WTC11 (cell line): ENCODE results near the gene TSPAN32. TPM values are rescaled to one million over a fixed set of nuclear protein-coding genes. Genes with fewer than 3 reads are reported as not detected.
A peak's percentile ranks its signal among the peaks of the same experiment; 100 is the strongest.

Experiments used
- ATAC-seq: fragments of 200-7000 bp; cut with Tn5 transposase; 2 replicates; pipeline ENCODE4 v1.10.0; 2021; ENCODE audit warnings: mild to moderate bottlenecking, moderate library complexity
- CTCF ChIA-PET: fragments of 300-600 bp; sonication (Branson Sonifier 250); formaldehyde crosslinking; loops from one replicate; lab custom pipeline; 2021; ENCODE audit warnings: antibody characterized with exemption; lab: Charles Lee
- POLR2A ChIA-PET: fragments of 350-600 bp; sonication (Branson Sonifier 250); formaldehyde crosslinking; loops from one replicate; lab custom pipeline; 2021; ENCODE audit warnings: antibody characterized with exemption; lab: Charles Lee
- DNase-seq: peaks from one replicate; pipeline ENCODE4 v3.0.0; 2021; ENCODE audit warnings: low spot score
- H3K27ac Mint-ChIP-seq: 2 replicates; pipeline ENCODE4 v1.8.0; 2021; ENCODE audit warnings: mixed read lengths
- H3K27me3 Mint-ChIP-seq: 2 replicates; pipeline ENCODE4 v1.8.0; 2021; ENCODE audit warnings: low read depth, mild to moderate bottlenecking, moderate library complexity, mixed read lengths
- H3K36me3 Mint-ChIP-seq: 2 replicates; pipeline ENCODE4 v1.8.0; 2021; ENCODE audit warnings: mixed read lengths
- H3K4me1 Mint-ChIP-seq: 2 replicates; pipeline ENCODE4 v1.8.0; 2022; ENCODE audit warnings: mixed read lengths
- H3K4me3 Mint-ChIP-seq: 2 replicates; pipeline ENCODE4 v1.8.0; 2021; ENCODE audit warnings: mild to moderate bottlenecking, moderate library complexity, mixed read lengths
- H3K9me3 Mint-ChIP-seq: 2 replicates; pipeline ENCODE4 v1.8.0; 2021; ENCODE audit warnings: mixed read lengths
- CBFB ChIP-seq: sonication (generic); formaldehyde crosslinking; IDR thresholded peaks from 2 replicates; pipeline ENCODE4 v1.8.1; 2022; ENCODE audit warnings: mild to moderate bottlenecking, low read depth, missing genetic modification reagents
- CREB1 ChIP-seq: sonication (generic); formaldehyde crosslinking; IDR thresholded peaks from 2 replicates; pipeline ENCODE4 v1.8.0; 2023; ENCODE audit warnings: mild to moderate bottlenecking, missing genetic modification reagents
- EMX1 ChIP-seq: fragments of 250-450 bp; sonication (Bioruptor Pico); IDR thresholded peaks from 2 replicates; pipeline ENCODE4 v1.8.0; 2021; ENCODE audit warnings: mild to moderate bottlenecking
- FOXK1 ChIP-seq: sonication (generic); formaldehyde crosslinking; IDR thresholded peaks from 2 replicates; pipeline ENCODE4 v1.8.0; 2022; ENCODE audit warnings: mild to moderate bottlenecking, moderate library complexity, missing genetic modification reagents
- FOXP1 ChIP-seq: sonication (generic); formaldehyde crosslinking; IDR thresholded peaks from 2 replicates; pipeline ENCODE4 v1.8.0; 2022; ENCODE audit warnings: missing genetic modification reagents, mild to moderate bottlenecking, moderate library complexity, borderline replicate concordance
- JAZF1 ChIP-seq: fragments of 250-450 bp; sonication (Bioruptor Pico); IDR thresholded peaks from 2 replicates; pipeline ENCODE4 v1.9.0; 2021; ENCODE audit warnings: moderate library complexity, mild to moderate bottlenecking, inconsistent platforms
- NR3C1 ChIP-seq: sonication (generic); formaldehyde crosslinking; conservative IDR thresholded peaks from 2 replicates; pipeline ENCODE4 v1.8.1; 2023; ENCODE audit warnings: low read depth, mild to moderate bottlenecking, missing genetic modification reagents
- RELA ChIP-seq: sonication (generic); formaldehyde crosslinking; IDR thresholded peaks from 2 replicates; pipeline ENCODE4 v1.8.1; 2022; ENCODE audit warnings: missing genetic modification reagents, mild to moderate bottlenecking, borderline replicate concordance
- RORB ChIP-seq: fragments of 250-450 bp; sonication (Bioruptor Pico); IDR thresholded peaks from 2 replicates; pipeline ENCODE4 v1.9.0; 2021; ENCODE audit warnings: mild to moderate bottlenecking
- SP1 ChIP-seq: sonication (generic); formaldehyde crosslinking; conservative IDR thresholded peaks from 2 replicates; pipeline ENCODE4 v1.8.1; 2022; ENCODE audit warnings: missing genetic modification reagents
- ZNF263 ChIP-seq: sonication (generic); formaldehyde crosslinking; IDR thresholded peaks from 2 replicates; pipeline ENCODE4 v1.8.1; 2022; ENCODE audit warnings: low read depth, mild to moderate bottlenecking, moderate library complexity, missing genetic modification reagents
- total RNA-seq: library from RNA; stranded (reverse); gene quantifications from 3 replicates; pipeline ENCODE4 v1.2.3, GENCODE V29; 2021
- TF ChIP-seq, protein P1 (sequence below): sonication (generic); formaldehyde crosslinking; IDR thresholded peaks from 2 replicates; pipeline ENCODE4 v1.8.0; 2022; ENCODE audit warnings: mild to moderate bottlenecking, missing genetic modification reagents
- TF ChIP-seq, protein P2 (sequence below): sonication (generic); formaldehyde crosslinking; IDR thresholded peaks from 2 replicates; pipeline ENCODE4 v1.8.1; 2023; ENCODE audit warnings: mild to moderate bottlenecking, missing genetic modification reagents, moderate library complexity
- TF ChIP-seq, protein P3 (sequence below): sonication (generic); formaldehyde crosslinking; IDR thresholded peaks from 2 replicates; pipeline ENCODE4 v1.8.1; 2022; ENCODE audit warnings: mild to moderate bottlenecking, missing genetic modification reagents, moderate library complexity, borderline replicate concordance
- TF ChIP-seq, protein P4 (sequence below): sonication (generic); formaldehyde crosslinking; IDR thresholded peaks from 2 replicates; pipeline ENCODE4 v1.8.0; 2022; ENCODE audit warnings: mild to moderate bottlenecking, missing genetic modification reagents
- TF ChIP-seq, protein P5 (sequence below): fragments of 250-450 bp; sonication (Bioruptor Pico); IDR thresholded peaks from 2 replicates; pipeline ENCODE4 v2.1.2; 2022; ENCODE audit warnings: mild to moderate bottlenecking, moderate library complexity
- TF ChIP-seq, protein P6 (sequence below): sonication (generic); formaldehyde crosslinking; IDR thresholded peaks from 2 replicates; pipeline ENCODE4 v1.8.1; 2022; ENCODE audit warnings: mild to moderate bottlenecking, moderate library complexity, missing genetic modification reagents

The TSPAN32 gene
- total RNA-seq, 1 experiment from 2014 or later, result not detected

DNA sequence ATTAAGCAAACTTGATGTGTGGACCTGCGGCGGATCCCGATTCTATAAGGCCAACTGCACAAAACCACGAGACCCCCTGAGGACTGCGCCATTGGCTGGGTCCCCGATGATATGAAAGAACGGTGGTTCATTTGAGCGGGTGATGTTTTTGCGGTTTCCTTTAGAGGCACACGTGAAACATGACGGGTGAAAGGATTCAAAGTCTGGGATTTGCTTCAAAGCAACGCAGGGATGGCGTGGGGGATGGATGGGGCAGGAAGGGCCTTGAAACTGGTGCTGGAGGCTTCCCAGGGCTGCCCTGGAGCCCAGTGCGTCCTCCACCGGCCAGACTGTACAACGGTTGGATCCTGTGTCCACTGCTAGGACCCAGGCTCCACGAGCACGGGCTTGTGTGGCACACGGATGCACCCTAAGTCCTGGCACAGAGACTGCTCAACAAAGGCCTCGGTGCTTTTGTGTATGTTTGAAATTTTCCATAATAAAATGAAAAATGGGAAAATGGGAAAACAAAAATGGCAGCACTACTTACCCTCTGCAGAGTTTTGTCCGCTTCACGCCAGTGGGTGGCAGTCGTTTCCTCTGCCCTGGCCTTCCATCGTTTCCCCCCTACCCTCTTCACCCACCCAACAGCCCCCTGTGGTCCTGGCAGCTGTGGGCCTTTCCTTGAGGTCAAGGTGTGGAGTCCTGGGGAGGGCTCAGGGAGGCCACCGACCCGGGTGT is 35.1 kb upstream of the TSPAN32 start:
- Mint-ChIP-seq H3K4me1 (peaks cover 11% of the 10 kb centered on the region), H3K36me3 (no peaks in the 10 kb centered on the region), H3K4me3 (no peak overlapping the region)
- ChIA-PET CTCF (interaction anchor here (0.7 to 2.3 kb wide), 3 partner anchors 39 to 80 kb away, joined by 3 to 7 read pairs (median 4); no protein-coding TSS in a partner anchor), POLR2A (no interaction called here)
- no peak for DNase-seq
- ATAC-seq, result no peak
- TF ChIP-seq, protein P1, sequence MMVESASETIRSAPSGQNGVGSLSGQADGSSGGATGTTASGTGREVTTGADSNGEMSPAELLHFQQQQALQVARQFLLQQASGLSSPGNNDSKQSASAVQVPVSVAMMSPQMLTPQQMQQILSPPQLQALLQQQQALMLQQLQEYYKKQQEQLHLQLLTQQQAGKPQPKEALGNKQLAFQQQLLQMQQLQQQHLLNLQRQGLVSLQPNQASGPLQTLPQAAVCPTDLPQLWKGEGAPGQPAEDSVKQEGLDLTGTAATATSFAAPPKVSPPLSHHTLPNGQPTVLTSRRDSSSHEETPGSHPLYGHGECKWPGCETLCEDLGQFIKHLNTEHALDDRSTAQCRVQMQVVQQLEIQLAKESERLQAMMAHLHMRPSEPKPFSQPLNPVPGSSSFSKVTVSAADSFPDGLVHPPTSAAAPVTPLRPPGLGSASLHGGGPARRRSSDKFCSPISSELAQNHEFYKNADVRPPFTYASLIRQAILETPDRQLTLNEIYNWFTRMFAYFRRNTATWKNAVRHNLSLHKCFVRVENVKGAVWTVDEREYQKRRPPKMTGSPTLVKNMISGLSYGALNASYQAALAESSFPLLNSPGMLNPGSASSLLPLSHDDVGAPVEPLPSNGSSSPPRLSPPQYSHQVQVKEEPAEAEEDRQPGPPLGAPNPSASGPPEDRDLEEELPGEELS (CRISPR knock-in tag), result no peak
- TF ChIP-seq NR3C1, result no peak
- TF ChIP-seq, all 79 proteins: peak for 0
- H3K9me3 Mint-ChIP-seq, result no peaks in the 10 kb centered on the region
- H3K27me3 Mint-ChIP-seq, result peaks cover 53% of the 10 kb centered on the region
- H3K27ac Mint-ChIP-seq, result no peak overlapping the region

DNA sequence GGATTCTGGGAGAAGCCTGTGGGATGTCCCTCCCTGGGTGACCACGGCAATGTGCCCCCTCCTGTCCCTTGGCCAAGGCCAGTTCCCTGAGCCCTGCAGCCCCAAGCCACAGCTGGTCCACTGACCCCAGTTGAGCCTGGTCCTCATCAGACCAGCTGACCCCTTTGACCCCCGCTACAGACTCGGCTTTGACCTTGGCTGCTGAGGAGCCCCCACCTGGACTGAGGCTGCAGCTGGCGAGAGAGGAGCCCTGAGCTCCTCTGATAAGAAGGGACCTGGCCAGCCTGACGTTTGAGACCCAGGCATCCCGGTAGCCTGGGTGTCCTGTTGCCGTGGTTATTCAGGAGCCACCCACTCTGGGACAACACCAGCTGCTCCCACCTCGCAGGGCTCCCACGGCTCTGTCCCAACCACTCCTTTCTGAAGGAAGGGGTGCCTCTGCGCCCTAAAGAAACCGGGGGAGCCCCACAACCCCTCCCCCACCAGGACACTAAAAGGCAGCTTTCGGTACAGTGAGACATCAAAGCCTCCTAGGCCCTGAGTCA is 34.4 kb upstream of the TSPAN32 start:
- DNase-seq, result no peak
- H3K9me3 Mint-ChIP-seq, result no peaks in the 10 kb centered on the region
- no peak for TF ChIP-seq NR3C1
- TF ChIP-seq CBFB (CRISPR knock-in tag), result no peak
- TF ChIP-seq, all 79 proteins: peak for 0
- CTCF ChIA-PET, result interaction anchor here (0.7 to 2.3 kb wide), 5 partner anchors 38 to 133 kb away, joined by 3 to 7 read pairs (median 3); partner anchors contain the start of gene TSSC4
- POLR2A ChIA-PET, result no interaction called here
- H3K4me3 Mint-ChIP-seq, result no peak overlapping the region
- H3K4me1 Mint-ChIP-seq, result peaks cover 11% of the 10 kb centered on the region
- H3K27ac Mint-ChIP-seq, result no peak overlapping the region
- no peak for ATAC-seq
- no peaks in the 10 kb centered on the region for H3K36me3 Mint-ChIP-seq
- H3K27me3 Mint-ChIP-seq, result peaks cover 60% of the 10 kb centered on the region

DNA sequence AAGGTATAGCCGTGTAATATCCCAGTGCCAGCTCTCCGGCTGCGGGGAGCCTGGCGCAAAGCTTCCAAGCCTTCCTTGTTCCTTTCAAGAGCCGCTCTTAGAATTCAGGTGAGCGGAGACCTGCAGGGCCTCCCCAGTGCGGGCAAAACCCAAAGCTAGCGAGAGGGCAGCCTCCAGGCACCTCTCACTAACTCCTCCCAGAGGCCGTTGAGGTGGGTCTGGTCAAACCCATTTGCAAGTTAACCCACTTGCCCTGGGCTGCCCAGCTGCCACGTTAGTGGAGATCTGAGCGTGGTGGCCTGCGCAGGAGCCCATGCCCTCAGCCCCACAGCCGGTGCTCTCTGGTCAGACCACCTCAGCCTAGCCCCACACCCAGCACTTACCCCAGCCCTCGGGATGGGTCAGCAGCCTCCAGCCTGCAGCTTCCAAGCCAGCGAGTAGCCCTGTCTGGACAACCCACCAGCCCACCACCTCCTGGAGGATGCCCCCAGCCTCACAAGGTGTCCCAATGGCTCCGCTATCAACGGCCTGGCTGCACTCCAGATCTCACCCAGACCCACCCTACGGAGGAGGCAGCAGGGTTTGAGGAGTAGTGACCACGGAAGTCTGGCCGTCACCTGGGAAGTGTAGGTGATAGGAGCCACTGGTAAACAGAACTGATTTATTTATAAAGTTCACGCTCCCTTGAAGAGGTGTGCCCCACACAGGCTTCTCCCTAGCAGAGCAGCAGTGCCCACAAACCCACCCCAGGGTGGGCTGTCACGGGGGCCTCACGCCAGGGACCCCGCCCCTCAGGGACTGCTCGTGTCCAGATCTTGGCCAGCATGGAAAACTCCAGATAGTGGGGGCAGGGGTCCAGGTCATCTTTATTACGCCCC is 33.7 kb upstream of the TSPAN32 start:
- H3K27ac Mint-ChIP-seq, result no peak overlapping the region
- CTCF ChIA-PET, result interaction anchor here (0.6 to 2.3 kb wide), 7 partner anchors 37 to 507 kb away, joined by 3 to 10 read pairs (median 4); partner anchors contain the start of gene TSSC4
- no peak for ATAC-seq
- peak overlapping the region; percentile 57 for H3K4me3 Mint-ChIP-seq
- POLR2A ChIA-PET, result no interaction called here
- no peak for DNase-seq
- TF ChIP-seq FOXP1 (CRISPR knock-in tag), result no peak
- no peak for TF ChIP-seq JAZF1
- TF ChIP-seq, protein P2, sequence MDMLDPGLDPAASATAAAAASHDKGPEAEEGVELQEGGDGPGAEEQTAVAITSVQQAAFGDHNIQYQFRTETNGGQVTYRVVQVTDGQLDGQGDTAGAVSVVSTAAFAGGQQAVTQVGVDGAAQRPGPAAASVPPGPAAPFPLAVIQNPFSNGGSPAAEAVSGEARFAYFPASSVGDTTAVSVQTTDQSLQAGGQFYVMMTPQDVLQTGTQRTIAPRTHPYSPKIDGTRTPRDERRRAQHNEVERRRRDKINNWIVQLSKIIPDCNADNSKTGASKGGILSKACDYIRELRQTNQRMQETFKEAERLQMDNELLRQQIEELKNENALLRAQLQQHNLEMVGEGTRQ, result no peak
- TF ChIP-seq RORB (CRISPR knock-in tag), result no peak
- TF ChIP-seq, protein P3, sequence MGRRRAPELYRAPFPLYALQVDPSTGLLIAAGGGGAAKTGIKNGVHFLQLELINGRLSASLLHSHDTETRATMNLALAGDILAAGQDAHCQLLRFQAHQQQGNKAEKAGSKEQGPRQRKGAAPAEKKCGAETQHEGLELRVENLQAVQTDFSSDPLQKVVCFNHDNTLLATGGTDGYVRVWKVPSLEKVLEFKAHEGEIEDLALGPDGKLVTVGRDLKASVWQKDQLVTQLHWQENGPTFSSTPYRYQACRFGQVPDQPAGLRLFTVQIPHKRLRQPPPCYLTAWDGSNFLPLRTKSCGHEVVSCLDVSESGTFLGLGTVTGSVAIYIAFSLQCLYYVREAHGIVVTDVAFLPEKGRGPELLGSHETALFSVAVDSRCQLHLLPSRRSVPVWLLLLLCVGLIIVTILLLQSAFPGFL (CRISPR knock-in tag), result no peak
- TF ChIP-seq CREB1 (CRISPR knock-in tag), result no peak
- H3K9me3 Mint-ChIP-seq, result no peaks in the 10 kb centered on the region
- H3K36me3 Mint-ChIP-seq, result no peaks in the 10 kb centered on the region
- peaks cover 11% of the 10 kb centered on the region for H3K4me1 Mint-ChIP-seq
- peaks cover 67% of the 10 kb centered on the region for H3K27me3 Mint-ChIP-seq

DNA sequence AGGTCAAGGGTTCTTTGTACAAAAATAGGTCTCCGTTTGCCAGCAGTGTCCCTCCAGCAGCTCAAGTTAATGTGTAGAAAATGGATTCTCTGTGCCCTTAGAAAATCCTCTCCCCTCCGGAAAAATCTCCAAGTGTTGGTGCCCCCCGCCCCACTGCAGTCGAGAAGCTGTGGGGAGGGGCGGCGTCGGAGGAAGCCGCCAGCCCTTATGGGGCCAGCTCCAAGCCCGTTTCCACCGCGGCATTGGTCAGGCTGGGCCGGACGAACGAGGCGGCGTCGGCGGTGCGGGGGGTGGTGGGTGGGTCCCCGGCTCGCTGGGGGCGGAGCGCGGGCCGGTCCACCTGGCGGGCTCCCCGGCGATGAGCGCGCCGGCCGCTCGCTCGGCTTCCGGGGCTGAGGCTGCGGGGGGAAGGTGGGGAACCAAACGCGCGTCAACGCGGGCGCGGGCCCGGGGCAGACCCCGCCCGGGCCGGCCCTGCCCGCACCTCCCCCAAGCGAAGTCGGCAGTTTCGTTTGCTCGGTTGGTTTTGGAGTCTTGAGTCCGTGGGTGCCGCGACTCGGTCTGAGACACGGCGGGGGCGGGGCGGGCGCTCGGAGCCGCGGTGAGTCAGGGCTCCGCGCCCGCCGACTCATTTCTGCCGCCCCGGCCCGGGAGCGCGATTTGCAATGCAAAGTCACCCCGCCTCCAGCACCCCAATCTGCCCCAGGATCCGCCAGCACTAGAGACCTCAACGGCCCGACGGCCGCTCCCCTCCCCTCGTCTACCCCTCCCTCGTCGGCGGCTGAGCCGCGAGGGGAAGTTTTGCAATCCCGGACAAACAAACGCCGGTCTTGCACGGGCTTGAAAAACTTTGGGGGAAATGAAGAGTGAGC is 32.8 kb upstream of the TSPAN32 start:
- Mint-ChIP-seq H3K4me3 (peak overlapping the region; percentile 57), H3K27ac (no peak overlapping the region), H3K27me3 (peaks cover 76% of the 10 kb centered on the region), H3K9me3 (no peaks in the 10 kb centered on the region), H3K4me1 (peaks cover 11% of the 10 kb centered on the region), H3K36me3 (no peaks in the 10 kb centered on the region)
- ATAC-seq (peak; percentile 37), DNase-seq (peak; percentile 75)
- ChIA-PET CTCF (interaction anchor here (0.6 to 2.3 kb wide), 9 partner anchors 30 to 506 kb away, joined by 3 to 10 read pairs (median 5); no protein-coding TSS in a partner anchor), POLR2A (no interaction called here)
- TF ChIP-seq SP1, result 0 out of 2 replicates have a peak, but pooled peaks have one; percentile 43
- TF ChIP-seq RELA, result no peak
- TF ChIP-seq, protein P4, sequence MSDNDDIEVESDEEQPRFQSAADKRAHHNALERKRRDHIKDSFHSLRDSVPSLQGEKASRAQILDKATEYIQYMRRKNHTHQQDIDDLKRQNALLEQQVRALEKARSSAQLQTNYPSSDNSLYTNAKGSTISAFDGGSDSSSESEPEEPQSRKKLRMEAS (CRISPR knock-in tag), result 0 out of 2 replicates have a peak, but pooled peaks have one; percentile 21
- 0 out of 2 replicates have a peak, but pooled peaks have one; percentile 25 for TF ChIP-seq FOXK1
- TF ChIP-seq ZNF263, result no peak
- TF ChIP-seq, protein P5, sequence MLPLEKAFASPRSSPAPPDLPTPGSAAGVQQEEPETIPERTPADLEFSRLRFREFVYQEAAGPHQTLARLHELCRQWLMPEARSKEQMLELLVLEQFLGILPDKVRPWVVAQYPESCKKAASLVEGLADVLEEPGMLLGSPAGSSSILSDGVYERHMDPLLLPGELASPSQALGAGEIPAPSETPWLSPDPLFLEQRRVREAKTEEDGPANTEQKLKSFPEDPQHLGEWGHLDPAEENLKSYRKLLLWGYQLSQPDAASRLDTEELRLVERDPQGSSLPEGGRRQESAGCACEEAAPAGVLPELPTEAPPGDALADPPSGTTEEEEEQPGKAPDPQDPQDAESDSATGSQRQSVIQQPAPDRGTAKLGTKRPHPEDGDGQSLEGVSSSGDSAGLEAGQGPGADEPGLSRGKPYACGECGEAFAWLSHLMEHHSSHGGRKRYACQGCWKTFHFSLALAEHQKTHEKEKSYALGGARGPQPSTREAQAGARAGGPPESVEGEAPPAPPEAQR (CRISPR knock-in tag), result no peak
- no peak for TF ChIP-seq EMX1 (CRISPR knock-in tag)
- TF ChIP-seq, protein P6, sequence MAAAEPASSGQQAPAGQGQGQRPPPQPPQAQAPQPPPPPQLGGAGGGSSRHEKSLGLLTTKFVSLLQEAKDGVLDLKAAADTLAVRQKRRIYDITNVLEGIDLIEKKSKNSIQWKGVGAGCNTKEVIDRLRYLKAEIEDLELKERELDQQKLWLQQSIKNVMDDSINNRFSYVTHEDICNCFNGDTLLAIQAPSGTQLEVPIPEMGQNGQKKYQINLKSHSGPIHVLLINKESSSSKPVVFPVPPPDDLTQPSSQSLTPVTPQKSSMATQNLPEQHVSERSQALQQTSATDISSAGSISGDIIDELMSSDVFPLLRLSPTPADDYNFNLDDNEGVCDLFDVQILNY (CRISPR knock-in tag), result no peak
